Right lung (tissue), 5 donors: ENCODE measurements around the gene PPP2R2D. TPM values are rescaled to one million over a fixed set of nuclear protein-coding genes. Genes with fewer than 3 reads are reported as not detected.

ENCODE experiments used
- DNase-seq, 2 donors: peaks; one replicate each; pipeline ENCODE4 v3.0.0-alpha.2; 2013
- polyA plus RNA-seq, 5 donors: library from polyadenylated mRNA; unstranded; fragments of 120-200 nt; gene quantifications; one replicate each; pipeline versions ENCODE4 v1.2.1 to v1.2.3, GENCODE V29; 2013; ENCODE audit warnings: inconsistent platforms in 1 of 5, low replicate concordance in 1 of 5; ENCODE audit not compliant: insufficient read length in 5 of 5, insufficient read depth in 1 of 5

The PPP2R2D gene
- polyA plus RNA-seq, 5 donors: 32.9 to 43.0 (median 35.1) TPM

DNA sequence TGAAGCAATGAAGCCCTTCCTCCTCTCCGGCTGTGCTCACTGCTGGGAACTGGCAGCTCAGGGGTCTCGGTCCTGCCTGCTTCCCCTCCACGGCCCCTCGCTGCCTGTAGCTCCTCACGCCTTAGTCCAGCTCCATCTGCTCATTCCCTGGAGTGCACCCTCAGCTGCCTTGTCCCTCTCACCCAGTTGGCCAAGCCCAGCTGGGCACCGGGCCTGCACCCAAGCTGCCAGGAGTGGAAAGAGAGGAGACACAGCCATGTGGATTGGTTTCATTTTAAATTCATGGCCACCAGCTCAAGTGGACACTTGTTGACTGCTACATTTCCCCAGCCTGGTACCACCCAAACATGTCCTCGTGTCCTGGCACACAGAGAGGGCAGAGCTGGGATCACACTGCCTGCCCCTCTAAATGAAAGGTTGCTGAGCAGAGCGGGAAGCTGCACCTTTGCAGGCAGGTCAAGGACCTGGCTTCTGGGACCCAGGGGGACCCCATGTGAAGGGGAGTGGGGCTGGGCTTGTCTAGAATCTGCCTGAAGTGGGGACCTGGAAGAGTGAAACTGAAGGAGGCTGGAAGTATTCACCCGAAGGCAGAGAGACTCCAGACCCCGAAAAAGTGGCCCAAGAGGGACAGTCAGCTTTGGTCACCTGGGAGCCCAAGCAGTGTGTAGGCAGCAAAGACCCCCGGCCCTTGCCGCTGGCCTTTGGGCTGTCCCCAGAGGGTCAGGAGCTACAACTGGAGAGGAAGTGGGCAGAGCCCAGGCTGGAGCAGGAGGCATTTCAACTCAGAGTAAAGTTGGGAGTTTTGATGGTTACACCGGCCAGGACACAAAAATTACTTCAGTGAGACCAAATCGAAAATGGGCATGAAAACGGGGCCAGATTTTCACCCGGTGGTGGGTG lies 95.9 kb downstream of the PPP2R2D start:
- DNase-seq: no peak

GRCh38 chr10:131997366-131998049 lies 96.7 kb downstream of the PPP2R2D start:
- DNase-seq: peak; percentile 70 to 77

- no peak for DNase-seq
Measured at GRCh38 chr10:131998050-131998844, 97.4 kb downstream of the PPP2R2D start.

DNA sequence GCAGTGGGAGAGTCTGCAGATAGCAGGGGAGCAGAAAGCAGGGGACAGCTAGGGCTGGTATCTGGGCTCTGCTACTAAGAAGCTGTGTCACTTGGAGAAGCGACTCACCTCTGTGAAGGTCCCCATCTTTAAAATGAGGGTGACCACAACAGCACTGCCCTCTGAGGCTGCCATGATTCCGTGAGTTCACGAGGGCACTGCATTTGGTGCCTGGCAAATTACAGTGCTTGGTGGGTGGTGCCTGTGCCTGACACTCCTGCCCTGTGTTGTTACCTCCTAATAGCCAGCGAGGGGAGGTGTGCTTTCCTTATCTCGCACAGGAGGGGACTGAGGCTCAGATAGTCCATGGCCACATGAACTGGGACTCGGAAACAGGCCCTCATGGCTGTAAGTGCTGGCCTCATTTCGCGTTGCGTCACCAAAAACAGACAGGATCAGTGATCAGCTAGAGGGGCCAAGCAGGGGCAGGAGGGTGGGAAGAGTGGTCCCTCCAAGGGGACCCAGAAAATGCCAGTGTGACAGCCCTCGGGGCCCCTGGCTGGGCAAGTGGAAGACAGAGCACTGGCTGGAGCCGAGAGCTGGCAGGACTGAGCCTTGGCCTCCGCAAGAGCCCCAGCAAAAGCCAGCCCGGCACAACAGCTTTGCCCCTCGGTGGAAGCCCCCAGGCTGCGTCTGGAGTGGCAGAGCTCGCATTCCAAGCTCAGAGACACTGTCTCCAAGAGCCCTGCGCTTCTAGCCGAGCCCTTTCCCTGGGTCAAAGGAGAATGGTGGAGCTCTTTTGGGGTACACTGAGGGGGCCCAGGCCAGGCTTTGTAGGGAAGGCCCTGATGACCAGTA lies 98.3 kb downstream of the PPP2R2D start:
- DNase-seq: no peak

GRCh38 chr10:132001238-132001972 lies 100.6 kb downstream of the PPP2R2D start:
- DNase-seq: no peak

GRCh38 chr10:132002004-132002403 lies 101.2 kb downstream of the PPP2R2D start:
- no peak for DNase-seq

GRCh38 chr10:132003282-132003924 lies 102.6 kb downstream of the PPP2R2D start:
- no peak for DNase-seq

GRCh38 chr10:132004052-132004451 lies 103.2 kb downstream of the PPP2R2D start:
- DNase-seq: no peak

DNA sequence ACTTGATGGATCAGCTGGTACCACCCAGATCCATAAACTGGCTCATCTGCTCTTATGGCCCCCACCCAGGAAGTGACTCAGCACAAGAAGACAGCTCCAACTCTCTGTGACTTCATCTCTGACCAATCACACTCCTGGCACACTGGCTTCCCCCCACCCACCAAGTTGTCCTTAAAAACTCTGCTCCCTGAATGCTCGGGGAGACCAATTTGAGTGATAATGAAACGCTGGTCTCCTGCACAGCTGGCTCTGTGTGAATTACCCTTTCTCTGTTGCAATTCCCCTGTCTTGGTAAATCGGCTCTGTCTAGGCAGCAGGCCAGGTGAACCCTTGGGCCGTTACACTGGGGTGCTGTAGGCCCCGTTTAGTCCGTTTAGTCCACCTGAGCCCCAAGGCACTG lies 104.3 kb downstream of the PPP2R2D start:
- DNase-seq: no peak

DNA sequence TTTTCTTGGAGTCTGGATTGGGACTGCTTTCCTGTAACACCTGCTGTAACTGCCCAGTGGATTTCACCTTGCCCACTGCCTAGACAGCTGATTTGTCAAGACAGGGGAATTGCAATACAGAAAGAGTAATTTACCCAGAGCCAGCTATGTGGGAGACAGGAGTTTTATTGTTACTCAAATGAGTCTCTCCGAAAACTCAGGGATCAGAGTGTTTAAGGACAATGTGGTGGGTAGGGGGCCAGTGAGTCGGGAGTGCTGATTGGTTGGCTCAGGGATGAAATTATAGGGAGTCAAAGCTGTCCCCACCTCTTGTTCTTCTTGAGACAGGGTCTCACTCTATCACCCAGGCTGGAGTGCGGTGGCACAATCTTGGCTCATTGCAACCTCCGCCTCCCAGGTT lies 106.2 kb downstream of the PPP2R2D start:
- no peak for DNase-seq

- DNase-seq: no peak
Measured at GRCh38 chr10:132007681-132008080, 106.9 kb downstream of the PPP2R2D start.

Other genes starting within 250 kb of the PPP2R2D start
- gene BNIP3, start 80.9 kb downstream of the PPP2R2D start, polyA plus RNA-seq: 10 to 100 TPM; 34.0 to 49.4 (median 39.1) TPM
- gene JAKMIP3, start 164.9 kb downstream of the PPP2R2D start, polyA plus RNA-seq: under 1 TPM; 0.23 to 0.43 (median 0.31) TPM